Stimulated activated memory B cell treated with anti-CD40 and anti-IgM and Interleukin-4, amounts not matched to agents 10 μg/mL and 1 μg/mL and 100 μg/mL, for 72 hours (primary cell): ENCODE data around the gene FGD5.

Experiments used
- ATAC-seq: fragments of 150-1000 bp; cut with Tn5 transposase; 2 replicates; pipeline ENCODE4 v1.10.0; 2021
- H3K27ac Mint-ChIP-seq: one replicate; pipeline ENCODE4 v1.8.0; 2022; ENCODE audit warnings: mild to moderate bottlenecking, mixed read lengths
- H3K27me3 Mint-ChIP-seq: one replicate; pipeline ENCODE4 v1.8.0; 2022; ENCODE audit warnings: mixed read lengths
- H3K36me3 Mint-ChIP-seq: one replicate; pipeline ENCODE4 v1.8.0; 2022; ENCODE audit warnings: mixed read lengths
- H3K4me1 Mint-ChIP-seq: one replicate; pipeline ENCODE4 v1.8.0; 2022; ENCODE audit warnings: mixed read lengths
- H3K4me3 Mint-ChIP-seq: one replicate; pipeline ENCODE4 v1.8.0; 2022; ENCODE audit warnings: mild to moderate bottlenecking, moderate library complexity, mixed read lengths
- H3K9me3 Mint-ChIP-seq: one replicate; pipeline ENCODE4 v1.8.0; 2022; ENCODE audit warnings: mixed read lengths

The FGD5 gene

GRCh38 chr3:14818804-14819500 is at the start of gene FGD5:
TSS of gene FGD5 (plus strand) at chr3:14818962. CDS start at chr3:14819072, 110 bp downstream.
- ATAC-seq, result no peak
- H3K36me3 Mint-ChIP-seq, result no peaks in the 10 kb centered on the region
- no peaks in the 10 kb centered on the region for H3K4me1 Mint-ChIP-seq
- H3K9me3 Mint-ChIP-seq, result no peaks in the 10 kb centered on the region
- peaks cover 54% of the 10 kb centered on the region for H3K27me3 Mint-ChIP-seq
- H3K4me3 Mint-ChIP-seq, result no peak within 1 kb of the TSS
- no peak within 1 kb of the TSS for H3K27ac Mint-ChIP-seq

GRCh38 chr3:14769544-14770325 is 49.0 kb upstream of the FGD5 start:
- no peaks in the 10 kb centered on the region for H3K9me3 Mint-ChIP-seq

GRCh38 chr3:14770591-14770990 is 48.2 kb upstream of the FGD5 start:
- Mint-ChIP-seq H3K36me3 (no peaks in the 10 kb centered on the region), H3K27ac (no peak overlapping the region), H3K4me3 (no peak overlapping the region), H3K4me1 (no peaks in the 10 kb centered on the region), H3K27me3 (peaks cover 9% of the 10 kb centered on the region), H3K9me3 (no peaks in the 10 kb centered on the region)
- ATAC-seq, result no peak

More at GRCh38 chr3:14769544-14770325, 49.0 kb upstream of the FGD5 start:
- ATAC-seq, result peak; percentile 9
- H3K27me3 Mint-ChIP-seq, result peaks cover 9% of the 10 kb centered on the region
- no peak overlapping the region for H3K4me3 Mint-ChIP-seq
- no peaks in the 10 kb centered on the region for H3K4me1 Mint-ChIP-seq
- H3K36me3 Mint-ChIP-seq, result no peaks in the 10 kb centered on the region
- no peak overlapping the region for H3K27ac Mint-ChIP-seq

- ATAC-seq, result no peak
- no peak overlapping the region for H3K4me3 Mint-ChIP-seq
- no peak overlapping the region for H3K27ac Mint-ChIP-seq
- no peaks in the 10 kb centered on the region for H3K9me3 Mint-ChIP-seq
- H3K36me3 Mint-ChIP-seq, result no peaks in the 10 kb centered on the region
- H3K4me1 Mint-ChIP-seq, result no peaks in the 10 kb centered on the region
- H3K27me3 Mint-ChIP-seq, result peaks cover 9% of the 10 kb centered on the region
These were observed 46.9 kb upstream of the FGD5 start for GRCh38 chr3:14771593-14772497.

- no peak for ATAC-seq
- no peaks in the 10 kb centered on the region for H3K4me1 Mint-ChIP-seq
- no peak overlapping the region for H3K4me3 Mint-ChIP-seq
- no peaks in the 10 kb centered on the region for H3K9me3 Mint-ChIP-seq
- H3K36me3 Mint-ChIP-seq, result no peaks in the 10 kb centered on the region
- no peak overlapping the region for H3K27ac Mint-ChIP-seq
- peaks cover 9% of the 10 kb centered on the region for H3K27me3 Mint-ChIP-seq
These were observed 46.1 kb upstream of the FGD5 start for GRCh38 chr3:14772533-14773138.

- Mint-ChIP-seq H3K4me1 (no peaks in the 10 kb centered on the region), H3K27me3 (peaks cover 9% of the 10 kb centered on the region), H3K4me3 (no peak overlapping the region), H3K9me3 (no peaks in the 10 kb centered on the region), H3K36me3 (no peaks in the 10 kb centered on the region), H3K27ac (no peak overlapping the region)
- ATAC-seq, result no peak
These were observed 45.5 kb upstream of the FGD5 start for GRCh38 chr3:14773281-14773680.

- H3K27ac Mint-ChIP-seq, result no peak overlapping the region
- no peaks in the 10 kb centered on the region for H3K36me3 Mint-ChIP-seq
- no peaks in the 10 kb centered on the region for H3K4me1 Mint-ChIP-seq
- H3K27me3 Mint-ChIP-seq, result peaks cover 9% of the 10 kb centered on the region
- H3K9me3 Mint-ChIP-seq, result peaks cover 1% of the 10 kb centered on the region
- no peak overlapping the region for H3K4me3 Mint-ChIP-seq
- no peak for ATAC-seq
These were observed 45.1 kb upstream of the FGD5 start for GRCh38 chr3:14773691-14774128.

- peaks cover 9% of the 10 kb centered on the region for H3K27me3 Mint-ChIP-seq
- H3K27ac Mint-ChIP-seq, result no peak overlapping the region
- ATAC-seq, result no peak
- no peak overlapping the region for H3K4me3 Mint-ChIP-seq
- peaks cover 4% of the 10 kb centered on the region for H3K9me3 Mint-ChIP-seq
- H3K36me3 Mint-ChIP-seq, result no peaks in the 10 kb centered on the region
- no peaks in the 10 kb centered on the region for H3K4me1 Mint-ChIP-seq
These were observed 44.3 kb upstream of the FGD5 start for GRCh38 chr3:14774431-14774830.

GRCh38 chr3:14775011-14775410 is 43.8 kb upstream of the FGD5 start:
- no peak for ATAC-seq
- Mint-ChIP-seq H3K27me3 (peaks cover 9% of the 10 kb centered on the region), H3K4me3 (no peak overlapping the region), H3K36me3 (no peaks in the 10 kb centered on the region), H3K4me1 (no peaks in the 10 kb centered on the region), H3K27ac (no peak overlapping the region), H3K9me3 (peaks cover 4% of the 10 kb centered on the region)

- H3K27me3 Mint-ChIP-seq, result peaks cover 9% of the 10 kb centered on the region
- H3K9me3 Mint-ChIP-seq, result peaks cover 4% of the 10 kb centered on the region
- H3K4me1 Mint-ChIP-seq, result no peaks in the 10 kb centered on the region
- no peak for ATAC-seq
- no peak overlapping the region for H3K4me3 Mint-ChIP-seq
- no peaks in the 10 kb centered on the region for H3K36me3 Mint-ChIP-seq
- H3K27ac Mint-ChIP-seq, result no peak overlapping the region
These were observed 43.2 kb upstream of the FGD5 start for GRCh38 chr3:14775563-14775962.

- H3K4me1 Mint-ChIP-seq, result peaks cover 5% of the 10 kb centered on the region
- ATAC-seq, result no peak
These were observed 39.6 kb upstream of the FGD5 start for GRCh38 chr3:14779069-14779685.

GRCh38 chr3:14780927-14781507 is 37.7 kb upstream of the FGD5 start:
- H3K9me3 Mint-ChIP-seq, result peaks cover 4% of the 10 kb centered on the region
- H3K4me3 Mint-ChIP-seq, result no peak overlapping the region
- H3K27ac Mint-ChIP-seq, result no peak overlapping the region
- peaks cover 5% of the 10 kb centered on the region for H3K4me1 Mint-ChIP-seq
- no peak for ATAC-seq
- no peaks in the 10 kb centered on the region for H3K36me3 Mint-ChIP-seq
- H3K27me3 Mint-ChIP-seq, result peaks cover 26% of the 10 kb centered on the region

More at GRCh38 chr3:14779069-14779685, 39.6 kb upstream of the FGD5 start:
- Mint-ChIP-seq H3K36me3 (no peaks in the 10 kb centered on the region), H3K4me3 (no peak overlapping the region), H3K27me3 (peaks cover 15% of the 10 kb centered on the region), H3K27ac (no peak overlapping the region), H3K9me3 (peaks cover 4% of the 10 kb centered on the region)

- Mint-ChIP-seq H3K27me3 (peaks cover 45% of the 10 kb centered on the region), H3K4me1 (peaks cover 5% of the 10 kb centered on the region), H3K9me3 (peaks cover 4% of the 10 kb centered on the region), H3K27ac (no peak overlapping the region), H3K36me3 (no peaks in the 10 kb centered on the region), H3K4me3 (no peak overlapping the region)
- no peak for ATAC-seq
These were observed 35.2 kb upstream of the FGD5 start for GRCh38 chr3:14783480-14784086.
